Activated CD8-positive, alpha-beta memory T cell treated with anti-CD3 and anti-CD28 coated beads for 1 hour (primary cell): Measurements from ENCODE around the gene PRIMA1.

Experiments used
- DNase-seq, 2 donors: peaks; one replicate each; pipeline ENCODE4 v3.0.0-alpha.2; 2020; ENCODE audit warnings: low read depth in 1 of 2; ENCODE audit errors: extremely low read depth in 1 of 2

PRIMA1 gene

GRCh38 chr14:93797071-93797470, 8.8 kb upstream of the PRIMA1 start:
- no peak for DNase-seq

- DNase-seq = no peak
Measured at GRCh38 chr14:93794756-93795155, 6.5 kb upstream of the PRIMA1 start.

GRCh38 chr14:93793555-93794324, 5.5 kb upstream of the PRIMA1 start:
- no peak for DNase-seq

- DNase-seq = no peak
Measured at GRCh38 chr14:93792391-93792790, 4.1 kb upstream of the PRIMA1 start.

GRCh38 chr14:93790966-93791365, 2.7 kb upstream of the PRIMA1 start:
- no peak for DNase-seq

GRCh38 chr14:93789228-93790130, 1.2 kb upstream of the PRIMA1 start:
- DNase-seq = no peak

- DNase-seq = no peak
Measured at GRCh38 chr14:93788543-93789227, 400 bp upstream of the PRIMA1 start.

GRCh38 chr14:93787465-93788292, 606 bp downstream of the PRIMA1 start:
- DNase-seq = no peak

GRCh38 chr14:93785423-93785822, 2.9 kb downstream of the PRIMA1 start:
- DNase-seq = no peak

GRCh38 chr14:93784878-93785277, 3.4 kb downstream of the PRIMA1 start:
- DNase-seq = no peak

- no peak for DNase-seq
Measured at GRCh38 chr14:93780813-93781400, 7.4 kb downstream of the PRIMA1 start.

- DNase-seq = no peak
Measured at GRCh38 chr14:93778856-93779629, 9.2 kb downstream of the PRIMA1 start.

GRCh38 chr14:93778453-93778852, 9.8 kb downstream of the PRIMA1 start:
- no peak for DNase-seq

GRCh38 chr14:93775744-93776143, 12.5 kb downstream of the PRIMA1 start:
- DNase-seq = no peak

GRCh38 chr14:93775158-93775557, 13.1 kb downstream of the PRIMA1 start:
- DNase-seq = no peak

- DNase-seq = no peak
Measured at GRCh38 chr14:93772263-93772662, 16.0 kb downstream of the PRIMA1 start.

- no peak for DNase-seq
Measured at GRCh38 chr14:93765970-93766369, 22.3 kb downstream of the PRIMA1 start.

GRCh38 chr14:93765155-93765554, 23.1 kb downstream of the PRIMA1 start:
- no peak for DNase-seq

- no peak for DNase-seq
Measured at GRCh38 chr14:93764211-93764659, 24.1 kb downstream of the PRIMA1 start.
